A673 (cell line): ENCODE data around the gene C14orf132. TPM values are rescaled to one million over a fixed set of nuclear protein-coding genes. Genes with fewer than 3 reads are reported as not detected.

Source experiments
- BruUV-seq: library from RNA; stranded (reverse); fragments of 400-500 nt; replicated peaks from 2 replicates; lab custom pipeline; 2021; lab: Mats Ljungman, UMichigan
- CTCF ChIA-PET: fragments of 300-600 bp; sonication (Branson Sonifier 250); formaldehyde crosslinking; loops from one replicate; lab custom pipeline; 2022; ENCODE audit warnings: antibody characterized with exemption; lab: Charles Lee
- POLR2A ChIA-PET: fragments of 300-600 bp; sonication (Branson Sonifier 250); formaldehyde crosslinking; loops from one replicate; lab custom pipeline; 2022; ENCODE audit warnings: antibody characterized with exemption; ENCODE audit not compliant: low non-redundant PET; lab: Charles Lee
- DNase-seq: peaks from one replicate; pipeline ENCODE4 v3.0.0-alpha.2; 2015; ENCODE audit warnings: low spot score
- H3K27ac ChIP-seq: fragments of 200-600 bp; sonication (generic); 2 replicates; pipeline ENCODE4 v1.5.1; 2016; ENCODE audit warnings: mixed run types, low read depth, mild to moderate bottlenecking, mixed read lengths, antibody characterized with exemption, low read length; ENCODE audit not compliant: poor library complexity, severe bottlenecking
- H3K27me3 ChIP-seq: fragments of 200-600 bp; sonication (generic); replicated peaks from 2 replicates; pipeline ENCODE4 v1.6.1; 2017; ENCODE audit warnings: mixed run types, low read depth, mild to moderate bottlenecking, mixed read lengths, antibody characterized with exemption, low read length; ENCODE audit not compliant: insufficient read depth, poor library complexity
- H3K36me3 ChIP-seq: fragments of 200-600 bp; sonication (generic); 2 replicates; pipeline ENCODE4 v1.6.1; 2016; ENCODE audit warnings: mixed run types, mild to moderate bottlenecking, mixed read lengths, antibody characterized with exemption, low read length; ENCODE audit not compliant: insufficient read depth, poor library complexity, severe bottlenecking
- H3K4me1 ChIP-seq: fragments of 200-600 bp; sonication (generic); 2 replicates; pipeline ENCODE4 v1.6.1; 2017; ENCODE audit warnings: mixed run types, mild to moderate bottlenecking, mixed read lengths, antibody characterized with exemption, low read length; ENCODE audit not compliant: insufficient read depth, poor library complexity, severe bottlenecking
- H3K4me3 ChIP-seq: fragments of 200-600 bp; sonication (generic); 2 replicates; pipeline ENCODE4 v1.5.1; 2016; ENCODE audit warnings: low read depth, mixed run types, mild to moderate bottlenecking, mixed read lengths, low read length; ENCODE audit not compliant: poor library complexity, severe bottlenecking
- H3K9me3 ChIP-seq: fragments of 200-600 bp; sonication (generic); 2 replicates; pipeline ENCODE4 v1.6.1; 2016; ENCODE audit warnings: mixed run types, low read depth, mild to moderate bottlenecking, mixed read lengths, antibody characterized with exemption, low read length; ENCODE audit not compliant: poor library complexity, severe bottlenecking
- EZH2 ChIP-seq: fragments of 200-600 bp; sonication (generic); IDR thresholded peaks from 2 replicates; pipeline ENCODE4 v1.6.1; 2017; ENCODE audit warnings: borderline replicate concordance, low read depth, mild to moderate bottlenecking, mixed read lengths, antibody characterized with exemption, low read length; ENCODE audit not compliant: poor library complexity, severe bottlenecking
- intact Hi-C: fragments of 100-400 bp; cut with micrococcal nuclease; formaldehyde crosslinking; loops from one replicate; pipeline ENCODE4 v1.10.0; 2022; ENCODE audit not compliant: unreplicated experiment
- total RNA-seq: library from RNA; stranded (reverse); gene quantifications from 2 replicates; pipeline ENCODE4 v1.2.3, GENCODE V29; 2021
- TF ChIP-seq, protein P1 (sequence below): fragments of 300-800, 200-600 bp; sonication (generic); conservative IDR thresholded peaks from 2 replicates; pipeline ENCODE4 v1.5.1; 2017; ENCODE audit warnings: low read depth, mild to moderate bottlenecking, antibody characterized with exemption, low read length, moderate library complexity, mixed read lengths

C14orf132 gene
- total RNA-seq, 1 experiment from 2014 or later: 8.3 TPM

DNA sequence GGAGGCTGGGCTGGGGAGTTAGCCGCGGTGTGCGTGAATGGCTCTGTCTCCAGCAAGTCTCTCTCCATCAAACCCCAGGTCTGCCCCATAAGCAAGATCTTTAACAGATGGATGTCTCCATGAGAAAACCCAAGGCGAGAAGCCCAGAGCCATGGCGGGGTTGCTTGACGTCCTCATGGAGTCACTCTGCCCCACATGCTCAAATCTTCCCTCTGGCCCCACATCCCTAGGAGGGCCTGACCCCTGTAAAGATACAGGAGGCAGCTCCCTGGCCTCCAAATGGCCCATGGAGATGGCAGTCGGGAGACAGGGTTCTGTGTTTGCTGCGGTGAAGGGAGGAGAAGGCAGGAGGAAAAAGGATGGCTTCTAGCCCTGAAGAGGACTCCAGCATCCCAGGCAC lies 49.3 kb downstream of the C14orf132 start:
- CTCF ChIA-PET: no interaction called here
- DNase-seq: no peak
- no peak overlapping the region for H3K27ac ChIP-seq
- H3K9me3 ChIP-seq: no peaks in the 10 kb centered on the region
- no TSS peak for BruUV-seq
- intact Hi-C loops: no loop called here
- no peaks in the 10 kb centered on the region for H3K27me3 ChIP-seq
- TF ChIP-seq, protein P1, sequence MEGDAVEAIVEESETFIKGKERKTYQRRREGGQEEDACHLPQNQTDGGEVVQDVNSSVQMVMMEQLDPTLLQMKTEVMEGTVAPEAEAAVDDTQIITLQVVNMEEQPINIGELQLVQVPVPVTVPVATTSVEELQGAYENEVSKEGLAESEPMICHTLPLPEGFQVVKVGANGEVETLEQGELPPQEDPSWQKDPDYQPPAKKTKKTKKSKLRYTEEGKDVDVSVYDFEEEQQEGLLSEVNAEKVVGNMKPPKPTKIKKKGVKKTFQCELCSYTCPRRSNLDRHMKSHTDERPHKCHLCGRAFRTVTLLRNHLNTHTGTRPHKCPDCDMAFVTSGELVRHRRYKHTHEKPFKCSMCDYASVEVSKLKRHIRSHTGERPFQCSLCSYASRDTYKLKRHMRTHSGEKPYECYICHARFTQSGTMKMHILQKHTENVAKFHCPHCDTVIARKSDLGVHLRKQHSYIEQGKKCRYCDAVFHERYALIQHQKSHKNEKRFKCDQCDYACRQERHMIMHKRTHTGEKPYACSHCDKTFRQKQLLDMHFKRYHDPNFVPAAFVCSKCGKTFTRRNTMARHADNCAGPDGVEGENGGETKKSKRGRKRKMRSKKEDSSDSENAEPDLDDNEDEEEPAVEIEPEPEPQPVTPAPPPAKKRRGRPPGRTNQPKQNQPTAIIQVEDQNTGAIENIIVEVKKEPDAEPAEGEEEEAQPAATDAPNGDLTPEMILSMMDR: no peak
- TF ChIP-seq EZH2: no peak
- POLR2A ChIA-PET: no interaction called here
- no peak overlapping the region for H3K4me3 ChIP-seq
- H3K36me3 ChIP-seq: no peaks in the 10 kb centered on the region
- H3K4me1 ChIP-seq: peaks cover 12% of the 10 kb centered on the region

DNA sequence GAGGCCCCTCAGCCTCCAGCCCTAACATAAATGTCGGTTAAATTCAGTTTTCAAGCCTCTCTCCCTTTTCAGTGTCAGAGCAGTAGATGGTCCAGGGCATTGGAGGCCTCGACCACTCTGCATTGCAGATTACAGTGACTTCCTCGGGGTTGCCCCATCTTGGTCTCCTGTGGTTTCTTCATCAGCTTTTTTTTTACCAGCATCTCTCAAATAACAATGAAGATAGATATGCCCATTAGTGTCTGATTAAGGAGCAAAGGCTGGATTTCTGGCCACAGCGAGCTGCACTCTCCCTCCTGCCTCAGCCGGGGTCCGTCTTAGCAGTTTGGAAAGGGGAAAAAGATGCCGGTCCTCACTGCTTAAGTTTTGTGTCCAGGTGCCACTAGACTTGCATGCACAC lies 49.7 kb downstream of the C14orf132 start:
- Histone ChIP-seq H3K36me3 (no peaks in the 10 kb centered on the region), H3K9me3 (no peaks in the 10 kb centered on the region), H3K4me3 (no peak overlapping the region), H3K27ac (no peak overlapping the region), H3K27me3 (no peaks in the 10 kb centered on the region), H3K4me1 (peaks cover 12% of the 10 kb centered on the region)
- no peak for TF ChIP-seq EZH2
- TF ChIP-seq, protein P1: no peak
- ChIA-PET POLR2A (no interaction called here), CTCF (no interaction called here)
- no TSS peak for BruUV-seq
- no peak for DNase-seq
- intact Hi-C loops: no loop called here

DNA sequence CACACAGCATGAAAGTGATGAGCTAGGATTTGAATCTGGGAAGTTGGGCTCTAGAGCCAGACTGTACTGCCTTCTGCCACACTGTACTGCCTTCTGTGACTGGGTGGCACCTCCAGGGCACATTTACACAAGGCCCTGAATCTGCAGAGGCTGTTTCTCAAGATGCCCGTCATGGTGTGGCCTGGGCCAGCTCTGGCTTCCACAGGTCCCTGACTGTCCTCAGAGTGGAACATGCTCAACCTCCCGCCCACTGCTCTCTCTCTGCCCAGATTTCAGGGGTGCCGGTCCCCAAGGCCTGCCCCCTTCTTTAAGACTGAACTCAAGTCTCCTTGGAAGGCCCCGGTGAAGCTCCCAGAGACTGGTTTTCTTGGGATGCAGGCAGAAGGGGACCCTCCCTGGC lies 50.2 kb downstream of the C14orf132 start:
- intact Hi-C loops: no loop called here
- H3K27me3 ChIP-seq: no peaks in the 10 kb centered on the region
- CTCF ChIA-PET: interaction anchor here (1.3 kb wide), 1 partner anchor 9 kb away, joined by 3 read pairs; no protein-coding TSS in a partner anchor
- POLR2A ChIA-PET: no interaction called here
- DNase-seq: no peak
- H3K4me1 ChIP-seq: peaks cover 12% of the 10 kb centered on the region
- H3K9me3 ChIP-seq: no peaks in the 10 kb centered on the region
- H3K4me3 ChIP-seq: no peak overlapping the region
- no peaks in the 10 kb centered on the region for H3K36me3 ChIP-seq
- no TSS peak for BruUV-seq
- no peak overlapping the region for H3K27ac ChIP-seq
- TF ChIP-seq, protein P1: no peak
- TF ChIP-seq EZH2: no peak
